ENCODE results near the gene CD9. TPM values are rescaled to one million over a fixed set of nuclear protein-coding genes. Genes with fewer than 3 reads are reported as not detected.

Gene CD9
- total RNA-seq, 3 donors from 2014 or later (not counting 1 experiment from before 2014, with no cell fraction given) = 2.1 to 55.9 (median 8.0) TPM

DNA sequence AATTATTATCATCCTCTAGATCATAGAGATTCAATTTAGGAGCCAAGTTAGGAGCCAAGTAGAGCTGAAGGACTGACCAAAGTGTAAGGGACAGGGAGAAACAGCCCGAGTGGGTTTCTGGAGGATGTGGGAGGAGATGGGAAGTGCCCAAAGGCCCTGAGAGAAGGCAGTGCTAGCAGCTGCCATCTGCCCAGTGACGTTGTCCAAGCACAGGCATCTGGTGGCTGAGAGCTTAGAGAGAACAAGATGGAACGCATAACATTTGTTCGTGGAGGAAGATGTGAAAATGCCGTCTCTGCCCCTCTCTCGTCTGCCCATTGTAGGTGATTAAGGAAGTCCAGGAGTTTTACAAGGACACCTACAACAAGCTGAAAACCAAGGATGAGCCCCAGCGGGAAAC, 34.7 kb downstream of the CD9 start:
- Mint-ChIP-seq H3K4me3 (no peak overlapping the region), H3K9me3 (no peaks in the 10 kb centered on the region), H3K36me3 (no peaks in the 10 kb centered on the region), H3K27me3 (ENCODE audit: low read depth in 2 of 2) (peaks cover 3 to 20% of the 10 kb centered on the region in 2 donors), H3K27ac (no peak overlapping the region), H3K4me1 (peaks cover 24 to 28% of the 10 kb centered on the region in 2 donors)
- ATAC-seq (no peak), DNase-seq (no peak)
- H3K9me3 ChIP-seq (ENCODE audit: control insufficient read depth, insufficient read depth, low read length) = no peaks in the 10 kb centered on the region
- TF ChIP-seq, protein P1, sequence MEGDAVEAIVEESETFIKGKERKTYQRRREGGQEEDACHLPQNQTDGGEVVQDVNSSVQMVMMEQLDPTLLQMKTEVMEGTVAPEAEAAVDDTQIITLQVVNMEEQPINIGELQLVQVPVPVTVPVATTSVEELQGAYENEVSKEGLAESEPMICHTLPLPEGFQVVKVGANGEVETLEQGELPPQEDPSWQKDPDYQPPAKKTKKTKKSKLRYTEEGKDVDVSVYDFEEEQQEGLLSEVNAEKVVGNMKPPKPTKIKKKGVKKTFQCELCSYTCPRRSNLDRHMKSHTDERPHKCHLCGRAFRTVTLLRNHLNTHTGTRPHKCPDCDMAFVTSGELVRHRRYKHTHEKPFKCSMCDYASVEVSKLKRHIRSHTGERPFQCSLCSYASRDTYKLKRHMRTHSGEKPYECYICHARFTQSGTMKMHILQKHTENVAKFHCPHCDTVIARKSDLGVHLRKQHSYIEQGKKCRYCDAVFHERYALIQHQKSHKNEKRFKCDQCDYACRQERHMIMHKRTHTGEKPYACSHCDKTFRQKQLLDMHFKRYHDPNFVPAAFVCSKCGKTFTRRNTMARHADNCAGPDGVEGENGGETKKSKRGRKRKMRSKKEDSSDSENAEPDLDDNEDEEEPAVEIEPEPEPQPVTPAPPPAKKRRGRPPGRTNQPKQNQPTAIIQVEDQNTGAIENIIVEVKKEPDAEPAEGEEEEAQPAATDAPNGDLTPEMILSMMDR (IDR thresholded peaks at IDR 0.05) = no peak
- H3K4me3 ChIP-seq (ENCODE audit: low read length) = no peak overlapping the region
- peaks cover 23% of the 10 kb centered on the region for H3K4me1 ChIP-seq (ENCODE audit: control insufficient read depth, insufficient read depth, low read length)
- H3K36me3 ChIP-seq (ENCODE audit: control insufficient read depth, insufficient read depth, low read length) = no peaks in the 10 kb centered on the region
- H3K27ac ChIP-seq (ENCODE audit: low read length) = no peak overlapping the region
- WGBS (ENCODE audit: insufficient coverage) = 91% methylated on average over 7 of the region's 7 CpGs
- no peaks in the 10 kb centered on the region for H3K27me3 ChIP-seq (ENCODE audit: control insufficient read depth, insufficient read depth, low read length)
- intact Hi-C loops (cut with micrococcal nuclease) = no loop called here

DNA sequence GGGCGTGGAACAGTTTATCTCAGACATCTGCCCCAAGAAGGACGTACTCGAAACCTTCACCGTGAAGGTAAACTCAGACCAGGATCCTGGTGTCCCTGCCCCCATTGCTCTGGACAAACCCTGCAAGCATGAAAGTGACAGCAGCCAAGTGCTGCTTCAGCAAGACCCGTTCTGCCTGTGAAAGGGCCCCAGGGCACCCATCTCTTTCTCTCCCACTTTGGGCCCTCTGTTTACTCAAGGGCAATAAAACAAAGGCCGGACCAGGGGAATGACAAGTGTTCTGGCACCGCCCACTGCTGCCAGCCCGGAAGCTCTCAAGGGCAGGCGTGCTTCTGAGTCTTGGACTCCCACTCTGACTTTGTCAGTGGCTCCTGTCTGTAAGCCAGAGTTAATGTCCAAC, 35.3 kb downstream of the CD9 start:
- Histone ChIP-seq H3K4me1 (ENCODE audit: control insufficient read depth, insufficient read depth, low read length) (peaks cover 17% of the 10 kb centered on the region), H3K4me3 (ENCODE audit: low read length) (no peak overlapping the region), H3K27ac (ENCODE audit: low read length) (no peak overlapping the region), H3K27me3 (ENCODE audit: control insufficient read depth, insufficient read depth, low read length) (no peaks in the 10 kb centered on the region), H3K9me3 (ENCODE audit: control insufficient read depth, insufficient read depth, low read length) (no peaks in the 10 kb centered on the region), H3K36me3 (ENCODE audit: control insufficient read depth, insufficient read depth, low read length) (no peaks in the 10 kb centered on the region)
- H3K27me3 Mint-ChIP-seq (ENCODE audit: low read depth in 2 of 2) = peaks cover 3 to 20% of the 10 kb centered on the region in 2 donors
- no peaks in the 10 kb centered on the region for H3K9me3 Mint-ChIP-seq
- H3K4me3 Mint-ChIP-seq = no peak overlapping the region
- H3K36me3 Mint-ChIP-seq = no peaks in the 10 kb centered on the region
- H3K27ac Mint-ChIP-seq = peak overlapping the region in 1 of 2 donors; percentile 50
- WGBS (ENCODE audit: insufficient coverage) = 79% methylated on average over 9 of the region's 9 CpGs
- intact Hi-C loops (cut with micrococcal nuclease) = no loop called here
- no peak for DNase-seq
- H3K4me1 Mint-ChIP-seq = peaks cover 19 to 23% of the 10 kb centered on the region in 2 donors
- TF ChIP-seq, protein P1 (IDR thresholded peaks at IDR 0.05) = no peak
- no peak for ATAC-seq

DNA sequence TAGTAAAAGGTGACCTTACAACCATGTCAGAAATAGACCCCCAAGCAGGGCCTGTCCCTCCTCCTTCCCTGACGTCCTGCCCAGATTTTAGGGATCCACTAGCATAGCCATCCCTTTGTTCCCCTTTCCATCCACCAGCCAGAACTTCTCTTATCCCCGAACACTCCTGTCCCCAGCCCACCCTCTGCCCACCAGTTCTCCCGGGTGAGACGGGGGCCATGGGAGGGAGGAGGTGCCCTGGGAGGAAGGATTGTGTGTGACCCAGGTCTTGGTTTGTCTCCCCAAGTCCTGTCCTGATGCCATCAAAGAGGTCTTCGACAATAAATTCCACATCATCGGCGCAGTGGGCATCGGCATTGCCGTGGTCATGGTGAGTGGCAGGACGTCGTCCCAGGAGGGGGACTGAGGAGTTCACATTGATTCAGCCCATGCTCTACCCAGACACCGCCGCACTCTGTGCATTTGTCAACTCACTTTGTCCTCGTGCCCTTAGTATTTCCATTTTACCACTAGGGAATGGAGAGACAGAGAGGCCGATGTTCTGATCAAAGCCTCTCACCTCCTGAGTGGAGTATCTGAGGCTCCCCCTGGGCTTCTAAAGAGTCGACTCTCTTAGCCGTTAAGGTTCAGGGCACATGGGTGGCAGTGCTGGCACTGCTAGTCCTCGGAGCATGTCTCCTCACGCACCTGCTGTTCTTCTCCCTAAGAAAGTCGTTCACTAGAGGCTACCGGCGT, 35.9 kb downstream of the CD9 start:
- H3K36me3 Mint-ChIP-seq = no peaks in the 10 kb centered on the region

More for the DNA sequence above, 35.9 kb downstream of the CD9 start:
- no peak overlapping the region for H3K4me3 Mint-ChIP-seq
- 88% methylated on average over 21 of the region's 22 CpGs for WGBS (ENCODE audit: insufficient coverage)
- H3K4me3 ChIP-seq (ENCODE audit: low read length) = no peak overlapping the region
- no peaks in the 10 kb centered on the region for H3K9me3 ChIP-seq (ENCODE audit: control insufficient read depth, insufficient read depth, low read length)
- DNase-seq = no peak
- peaks cover 13 to 17% of the 10 kb centered on the region in 2 donors for H3K4me1 Mint-ChIP-seq
- H3K27me3 ChIP-seq (ENCODE audit: control insufficient read depth, insufficient read depth, low read length) = no peaks in the 10 kb centered on the region
- peaks cover 12% of the 10 kb centered on the region for H3K4me1 ChIP-seq (ENCODE audit: control insufficient read depth, insufficient read depth, low read length)
- intact Hi-C loops (cut with micrococcal nuclease) = no loop called here
- H3K27ac ChIP-seq (ENCODE audit: low read length) = no peak overlapping the region
- no peak for ATAC-seq
- no peaks in the 10 kb centered on the region for H3K9me3 Mint-ChIP-seq
- H3K27ac Mint-ChIP-seq = peak overlapping the region in 1 of 2 donors; percentile 50
- TF ChIP-seq, protein P1 (IDR thresholded peaks at IDR 0.05) = no peak
- H3K36me3 ChIP-seq (ENCODE audit: control insufficient read depth, insufficient read depth, low read length) = no peaks in the 10 kb centered on the region
- peaks cover 3 to 20% of the 10 kb centered on the region in 2 donors for H3K27me3 Mint-ChIP-seq (ENCODE audit: low read depth in 2 of 2)
